Fibroblast of skin of right quadriceps (primary cell): Measurements from ENCODE around the gene KRT20.
A peak's percentile ranks its signal among the peaks of the same experiment; 100 is the strongest.

Experiments
- DNase-seq: peaks from one replicate; pipeline ENCODE4 v3.0.0-alpha.2; 2013

KRT20 gene

DNA sequence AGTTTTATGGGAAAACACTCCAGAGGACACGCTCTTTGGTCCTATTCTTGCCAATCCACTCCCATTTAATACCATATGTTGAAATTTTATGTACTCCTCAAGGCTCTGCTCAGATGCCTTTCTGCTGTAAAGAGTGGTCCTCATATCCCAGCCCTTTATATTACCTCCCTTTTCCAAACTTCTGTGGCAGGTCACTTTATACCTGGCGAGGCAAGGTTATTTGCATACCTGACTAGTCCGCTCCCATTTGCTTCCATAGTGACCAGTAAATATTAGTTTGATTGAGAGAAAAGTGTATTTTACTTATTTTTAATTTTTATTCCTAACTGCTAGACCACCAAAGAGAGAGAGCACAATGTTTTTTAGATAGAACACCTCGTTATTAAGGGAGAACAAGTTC lies 35.3 kb downstream of the KRT20 start:
- DNase-seq, result no peak

DNA sequence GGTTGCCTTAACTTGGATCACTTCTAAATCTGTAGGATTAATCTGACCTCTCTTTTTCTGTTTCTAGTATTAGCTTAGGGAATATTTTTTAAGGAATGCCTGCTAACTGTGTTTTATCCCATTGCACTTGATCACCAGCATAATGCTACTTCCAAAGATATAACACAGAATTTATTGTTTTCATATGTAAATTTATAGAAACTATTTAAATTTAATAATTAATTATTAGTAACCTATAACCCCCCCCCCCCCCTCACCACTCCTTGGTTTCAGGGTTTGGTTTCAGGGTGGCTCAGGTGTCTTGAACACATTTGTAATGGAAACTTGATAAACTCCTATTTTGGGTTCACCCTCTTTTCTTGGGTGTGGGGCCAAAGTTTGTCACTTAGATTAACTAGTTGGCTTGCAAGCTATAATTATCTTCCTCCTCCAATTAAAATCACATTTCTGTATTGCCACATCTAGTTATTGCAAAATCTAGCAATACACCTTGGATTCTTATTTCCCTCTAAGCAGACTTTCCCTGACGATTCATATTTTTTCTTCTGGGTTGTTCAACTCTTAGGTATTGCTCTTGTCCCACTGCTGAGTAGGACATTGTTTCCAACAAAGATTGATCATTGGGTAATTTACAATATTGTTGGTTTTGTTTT lies 36.3 kb downstream of the KRT20 start:
- no peak for DNase-seq

DNA sequence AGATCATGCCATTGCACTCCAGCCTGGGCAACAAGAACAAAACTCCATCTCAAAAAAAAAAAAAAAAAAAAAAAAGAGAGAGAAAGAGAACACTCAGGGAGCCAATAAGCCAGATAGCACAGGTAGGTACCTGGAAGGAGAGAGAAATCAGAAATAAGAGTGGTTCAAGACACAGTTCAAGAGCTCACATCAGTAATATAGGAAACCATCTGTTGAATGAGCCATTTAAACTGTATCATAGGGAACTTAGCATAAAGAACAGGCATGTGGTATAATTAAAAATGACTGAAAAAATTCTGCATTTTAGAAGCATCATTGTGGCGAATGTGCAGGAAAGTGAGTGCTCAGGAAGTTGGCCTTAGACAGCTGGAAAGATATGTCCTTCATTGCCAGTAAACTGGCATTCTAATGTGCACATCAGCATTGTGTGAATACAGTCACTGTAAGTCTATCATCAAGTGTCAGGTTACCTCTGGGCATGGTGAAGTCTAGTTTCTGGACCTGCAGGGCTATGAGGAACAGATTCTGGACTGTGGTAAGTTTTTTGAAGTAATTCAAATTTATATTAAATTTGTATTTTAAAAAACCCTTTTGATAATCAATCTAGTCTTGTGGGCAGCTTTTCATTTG lies 38.4 kb downstream of the KRT20 start:
- DNase-seq, result no peak

DNA sequence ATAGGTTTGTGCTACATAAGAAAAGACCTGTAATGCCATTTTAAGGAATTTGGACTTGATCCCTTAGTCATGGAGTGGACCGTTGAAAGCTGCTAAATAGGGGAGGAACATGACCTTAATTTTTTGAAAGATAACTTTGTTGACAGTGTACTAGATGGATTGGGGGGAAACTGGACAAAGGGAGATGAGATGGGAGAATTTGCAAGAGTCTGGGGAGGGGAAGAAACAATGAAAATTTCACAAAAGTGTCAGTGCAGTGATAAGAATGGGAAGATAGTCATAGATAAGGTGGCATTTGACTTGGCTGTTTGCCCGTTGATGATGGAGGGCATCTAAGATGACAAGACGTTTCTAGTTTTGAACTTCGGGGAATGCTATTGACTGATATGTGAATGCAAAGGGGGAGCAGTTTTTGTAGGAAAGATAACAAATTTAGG lies 40.4 kb downstream of the KRT20 start:
- no peak for DNase-seq

DNA sequence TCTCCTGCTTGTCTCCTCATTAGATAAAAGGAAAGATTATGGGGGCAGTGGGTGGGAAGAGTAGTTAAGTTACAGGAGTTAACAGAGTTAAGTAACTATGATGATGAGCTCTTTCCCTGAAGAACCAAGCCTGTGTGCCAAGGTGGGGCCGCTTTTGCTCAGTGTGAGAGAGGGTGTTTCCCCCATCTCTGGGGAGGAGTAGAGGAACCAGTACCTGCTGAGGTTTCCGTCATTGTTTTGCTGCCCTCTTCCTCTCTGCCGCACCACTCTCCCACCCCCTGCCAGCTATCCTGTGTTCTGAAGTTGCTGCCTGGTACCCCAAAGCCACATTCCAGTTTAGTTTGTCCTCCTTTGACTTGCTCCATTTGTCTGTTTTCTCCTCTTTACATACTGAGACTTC lies 41.8 kb downstream of the KRT20 start:
- DNase-seq, result no peak

DNA sequence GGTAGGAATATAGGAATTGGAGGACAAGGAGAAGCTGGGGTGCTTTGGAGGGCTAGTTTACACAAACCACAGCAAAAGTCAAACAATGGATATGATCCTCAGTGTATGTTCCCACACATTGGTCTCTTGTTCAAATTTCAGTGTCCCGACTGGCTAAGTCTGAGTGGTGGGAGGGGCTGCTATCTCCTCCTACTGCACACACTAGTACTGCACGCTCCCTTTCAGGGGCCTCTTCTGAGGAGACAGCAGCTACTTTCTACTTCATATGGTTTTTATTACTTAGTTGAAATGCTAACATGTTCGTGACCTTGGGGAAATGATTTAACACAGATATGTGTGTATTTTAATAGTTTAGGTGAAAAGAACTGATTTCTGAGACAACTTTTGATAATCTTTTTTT lies 43.8 kb downstream of the KRT20 start:
- peak; percentile 51 for DNase-seq

DNA sequence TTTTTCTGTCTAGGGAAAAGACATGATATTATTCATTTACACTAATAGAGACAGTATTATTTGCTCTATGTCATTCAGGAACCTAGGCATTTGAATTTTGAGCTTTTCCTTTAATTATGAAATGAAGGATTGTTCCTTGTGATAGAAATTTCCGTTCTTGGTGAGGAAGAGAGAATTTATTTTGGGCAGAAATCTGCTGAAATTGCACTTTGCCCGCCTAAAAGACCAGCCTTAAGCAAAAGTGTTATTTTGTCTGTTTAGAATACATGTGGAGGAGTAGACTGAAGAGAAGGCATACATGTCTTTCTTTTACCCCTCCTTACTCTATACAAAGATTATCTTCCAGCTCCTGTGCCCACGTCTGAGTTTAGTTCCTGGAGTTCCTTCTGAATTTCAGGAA lies 45.8 kb downstream of the KRT20 start:
- no peak for DNase-seq

DNA sequence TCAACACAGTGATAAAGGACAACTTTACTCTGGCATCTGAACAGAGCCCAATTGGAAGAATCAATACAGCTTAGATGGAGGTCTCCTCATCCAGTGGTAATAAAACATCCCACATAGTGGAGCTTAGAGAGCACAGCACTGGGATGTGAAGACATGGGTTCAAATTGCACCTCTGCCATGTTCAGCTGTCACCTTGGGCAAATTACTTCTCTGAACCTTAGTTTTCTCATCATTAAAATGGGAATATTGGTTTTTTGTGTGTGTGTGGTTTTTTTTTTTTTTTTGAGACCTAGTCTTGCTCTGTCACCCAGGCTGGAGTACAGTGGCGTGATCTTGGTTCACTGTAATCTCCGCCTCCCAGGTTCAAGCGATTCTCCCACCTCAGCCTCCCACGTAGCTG lies 49.0 kb downstream of the KRT20 start:
- no peak for DNase-seq

DNA sequence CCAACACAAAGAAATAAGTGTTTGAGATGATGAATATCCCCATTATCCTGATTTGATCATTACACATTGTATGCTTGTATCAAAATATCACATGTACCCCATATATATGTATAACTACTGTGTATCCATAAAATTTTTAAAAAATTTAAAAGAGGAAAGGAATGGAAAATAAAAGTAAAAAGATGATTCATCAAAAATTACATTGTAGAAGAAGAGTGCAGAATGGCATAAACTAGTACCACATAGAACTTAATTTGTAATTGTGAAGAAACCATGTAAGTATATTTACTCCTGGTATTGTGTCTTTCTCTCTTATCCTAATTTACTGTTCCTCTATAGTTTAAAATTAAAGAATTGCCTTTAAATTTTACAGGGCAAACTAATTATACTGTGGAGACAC lies 51.2 kb downstream of the KRT20 start:
- no peak for DNase-seq

DNA sequence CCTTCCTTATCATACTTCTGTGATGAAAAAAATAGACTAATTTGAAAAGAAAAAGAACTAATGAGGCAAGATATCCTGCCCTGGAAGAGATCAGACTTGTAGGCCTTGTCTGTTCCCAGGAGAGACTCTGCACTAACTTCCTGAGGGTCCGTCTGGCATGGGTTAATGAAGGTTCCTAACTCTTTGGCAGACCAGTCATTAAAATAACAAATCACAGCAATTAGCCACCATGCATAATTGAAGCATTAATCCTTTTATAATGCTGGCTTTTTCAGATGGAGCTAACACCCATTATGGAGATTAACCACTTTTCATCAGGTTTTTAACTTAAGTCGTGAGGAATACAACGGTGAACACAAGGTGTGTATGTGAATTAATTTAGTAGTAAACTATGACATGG lies 52.2 kb downstream of the KRT20 start:
- DNase-seq, result no peak

DNA sequence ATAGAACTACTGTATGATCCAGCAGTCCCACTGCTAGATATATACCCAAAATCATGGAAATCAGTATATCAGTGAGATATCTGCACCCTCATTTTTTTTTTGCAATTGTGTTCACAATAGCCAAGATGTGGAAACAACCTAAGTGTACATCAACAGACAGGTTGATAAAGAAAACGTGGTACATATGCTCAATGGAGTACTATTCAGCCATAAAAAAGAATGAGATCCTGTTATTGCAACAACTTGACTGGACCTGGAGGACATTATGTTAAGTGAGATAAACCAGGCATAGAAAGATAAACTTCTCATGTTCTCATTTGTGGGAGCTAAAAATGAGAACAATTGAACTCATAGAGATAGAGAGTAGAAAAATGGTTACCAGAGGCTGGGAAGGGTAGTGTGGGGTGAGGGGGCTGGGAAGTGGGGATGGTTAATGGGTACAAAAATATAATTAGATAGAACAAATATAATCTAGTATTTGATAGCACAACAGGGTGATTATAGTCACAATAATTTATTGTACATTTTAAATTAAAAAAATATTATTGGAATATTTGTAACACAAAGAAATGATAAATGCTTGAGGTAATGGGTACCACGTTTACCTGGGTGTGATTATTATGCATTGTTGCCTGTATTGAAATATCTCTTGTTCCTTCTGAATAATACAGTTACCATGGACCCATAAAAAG lies 54.8 kb downstream of the KRT20 start:
- no peak for DNase-seq

DNA sequence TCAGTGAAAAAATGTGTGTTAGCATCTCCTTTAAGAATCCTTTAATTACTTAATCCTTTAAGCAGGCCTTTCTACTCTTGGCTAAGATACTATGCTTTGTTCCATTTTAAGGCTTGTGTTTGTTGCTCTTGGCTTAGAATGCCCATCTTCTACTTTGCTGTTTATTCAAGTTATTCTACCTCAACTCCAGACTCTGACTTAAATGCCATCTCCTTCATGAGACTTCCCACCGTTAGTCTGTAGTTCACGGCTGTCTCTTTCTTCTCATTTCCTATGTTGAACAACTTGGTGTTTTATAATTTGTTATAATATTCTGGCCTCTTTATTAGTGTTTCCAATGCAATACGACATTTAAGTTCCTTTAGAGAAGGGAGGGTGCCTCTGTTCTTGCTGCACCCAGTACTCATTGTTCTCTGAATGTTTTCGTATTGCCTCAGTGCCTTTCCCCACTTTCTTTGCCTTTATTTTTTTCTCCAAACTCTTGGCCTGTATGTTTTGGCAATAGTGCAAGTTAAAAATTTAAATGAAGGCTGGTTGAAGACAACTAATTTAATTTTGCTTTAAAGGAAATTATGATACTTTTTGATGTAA lies 56.5 kb downstream of the KRT20 start:
- no peak for DNase-seq

DNA sequence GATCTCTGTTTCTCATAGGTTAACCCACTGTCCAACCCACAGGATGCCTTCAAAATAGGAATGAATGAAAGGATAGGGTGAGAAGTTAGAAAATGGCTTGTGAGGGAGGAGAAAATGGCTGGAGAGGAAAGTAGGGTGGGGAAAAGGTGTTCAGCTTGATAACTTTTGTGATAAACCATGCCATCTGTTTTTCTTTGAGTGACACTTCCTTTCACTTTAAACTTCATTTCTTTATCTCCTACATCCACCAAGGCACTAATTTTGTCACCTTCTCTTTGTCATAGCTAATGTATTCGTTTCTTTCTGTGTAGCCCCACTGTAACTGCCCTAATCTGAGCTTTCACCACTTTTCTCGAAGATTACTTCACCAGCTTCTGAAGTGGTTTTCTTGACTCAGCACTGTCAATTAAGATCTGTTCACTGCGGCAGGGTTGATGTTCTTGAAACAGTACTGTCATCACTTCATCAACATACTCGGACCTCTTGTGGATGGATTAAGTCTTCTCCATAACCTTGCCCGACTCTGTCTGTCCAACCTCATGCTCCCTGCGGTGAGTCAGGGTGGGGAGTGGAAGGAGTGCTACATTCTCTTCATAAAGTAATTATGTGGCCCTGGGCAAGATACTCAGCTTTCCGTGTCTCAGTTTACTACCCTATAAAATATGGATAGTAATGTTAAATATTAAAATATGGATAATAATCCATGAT lies 57.1 kb downstream of the KRT20 start:
- no peak for DNase-seq
